GM18861 (cell line): Measurements from ENCODE around the gene ATG5.
A peak's percentile ranks its signal among the peaks of the same experiment; 100 is the strongest.
"Not testable (repeated sequence)": the region's sequence is repeated elsewhere in the genome, so short reads cannot be mapped to it uniquely, and the experiment has no call there.

Experiments used
- ATAC-seq: cut with Tn5 transposase; IDR thresholded peaks from one replicate; pipeline ENCODE4 v1.9.1; 2021; ENCODE audit not compliant: unreplicated experiment

ATG5 gene

GRCh38 chr6:106259748-106260147, 65.8 kb downstream of the ATG5 start:
- ATAC-seq: not testable (repeated sequence)

GRCh38 chr6:106258726-106259125, 66.8 kb downstream of the ATG5 start:
- ATAC-seq: no peak

- ATAC-seq: no peak
Measured at GRCh38 chr6:106257195-106257594, 68.4 kb downstream of the ATG5 start.

GRCh38 chr6:106256201-106256968, 69.2 kb downstream of the ATG5 start:
- no peak for ATAC-seq

- ATAC-seq: no peak
Measured at GRCh38 chr6:106255306-106255705, 70.3 kb downstream of the ATG5 start.

GRCh38 chr6:106254636-106255035, 70.9 kb downstream of the ATG5 start:
- no peak for ATAC-seq

GRCh38 chr6:106253731-106254130, 71.8 kb downstream of the ATG5 start:
- ATAC-seq: no peak

GRCh38 chr6:106253172-106253571, 72.4 kb downstream of the ATG5 start:
- no peak for ATAC-seq

GRCh38 chr6:106252687-106253086, 72.9 kb downstream of the ATG5 start:
- ATAC-seq: no peak

GRCh38 chr6:106251531-106252255, 73.9 kb downstream of the ATG5 start:
- not testable (repeated sequence) for ATAC-seq

- no peak for ATAC-seq
Measured at GRCh38 chr6:106250953-106251352, 74.6 kb downstream of the ATG5 start.

GRCh38 chr6:106249658-106250057, 75.9 kb downstream of the ATG5 start:
- ATAC-seq: no peak

- ATAC-seq: peak; percentile 46
Measured at GRCh38 chr6:106247733-106248132, 77.8 kb downstream of the ATG5 start.

GRCh38 chr6:106247293-106247692, 78.3 kb downstream of the ATG5 start:
- ATAC-seq: peak; percentile 79

GRCh38 chr6:106244931-106245330, 80.6 kb downstream of the ATG5 start:
- peak; percentile 38 for ATAC-seq

GRCh38 chr6:106244521-106244920, 81.0 kb downstream of the ATG5 start:
- no peak for ATAC-seq

GRCh38 chr6:106243261-106243660, 82.3 kb downstream of the ATG5 start:
- ATAC-seq: no peak

GRCh38 chr6:106241498-106241897, 84.1 kb downstream of the ATG5 start:
- ATAC-seq: no peak

GRCh38 chr6:106237286-106237685, 88.3 kb downstream of the ATG5 start:
- no peak for ATAC-seq

GRCh38 chr6:106229876-106230445, 95.6 kb downstream of the ATG5 start:
- ATAC-seq: not testable (repeated sequence)

- ATAC-seq: no peak
Measured at GRCh38 chr6:106227612-106228507, 97.7 kb downstream of the ATG5 start.
